Posterior cingulate gyrus (tissue), 11 donors: ENCODE results near the gene CNPY2.
"Not testable (repeated sequence)": the region's sequence is repeated elsewhere in the genome, so short reads cannot be mapped to it uniquely, and the experiment has no call there.

ENCODE experiments used
- DNase-seq, 10 donors: peaks; one replicate each; pipeline versions ENCODE4 v3.0.0 to v3.0.0-alpha.2; 2020 to 2021; ENCODE audit warnings: mixed read lengths in 3 of 10
- intact Hi-C: fragments of 100-400 bp; cut with DNase I; formaldehyde crosslinking; loops from one replicate; pipeline ENCODE4 v1.15.1; 2023

Gene CNPY2

DNA sequence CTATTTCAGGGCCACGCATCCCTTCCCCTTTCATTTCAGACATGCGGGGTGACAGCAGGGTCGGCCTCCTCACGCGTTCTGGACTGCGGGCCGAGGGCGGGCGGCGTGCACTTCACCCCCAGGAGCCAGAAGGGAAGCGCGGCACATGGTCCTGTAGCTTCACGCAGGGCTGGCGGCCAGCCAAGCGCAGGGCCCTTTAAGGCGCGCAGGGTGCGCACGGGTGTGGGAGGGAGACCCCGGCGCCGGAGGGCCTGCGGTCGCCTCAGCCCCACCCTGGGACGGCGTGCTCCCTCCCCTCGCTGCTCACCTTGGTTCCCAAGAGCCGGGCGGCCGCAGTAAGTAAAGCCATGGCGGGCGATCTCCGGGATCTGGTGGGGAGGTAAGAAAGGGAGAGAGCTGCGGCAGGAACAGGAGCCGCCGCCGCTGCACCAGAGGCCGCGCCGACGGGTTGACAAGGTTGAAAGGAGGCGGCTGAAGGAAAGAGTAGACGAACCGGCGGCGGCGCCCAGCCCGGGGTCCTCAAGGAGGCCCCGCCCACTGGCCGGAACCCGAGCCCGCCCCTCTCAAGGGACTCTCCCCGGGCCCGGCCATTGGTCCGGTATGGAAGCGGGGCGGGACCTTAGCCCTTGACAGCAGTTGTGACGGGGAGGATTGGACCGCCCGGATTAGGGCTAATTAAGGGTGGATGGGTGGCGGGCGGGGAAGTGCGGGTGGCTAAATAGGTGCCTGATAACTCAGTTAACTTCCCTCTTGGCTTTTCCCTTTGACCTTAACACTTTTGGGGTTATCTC lies 15.7 kb downstream of the CNPY2 start, which contains the start of gene CS:
Gene CS, minus strand, starts transcription at position 478 of the 791 bp plus-strand sequence. Its CDS starts 129 bp downstream, at position 349.
- intact Hi-C loops: no loop called here

GRCh38 chr12:56299308-56299852 lies 16.4 kb downstream of the CNPY2 start:
- peak in 1 of 10 donors; percentile 79 for DNase-seq
- intact Hi-C loops: no loop called here

More for the DNA sequence above, 15.7 kb downstream of the CNPY2 start, which contains the start of gene CS:
- peak; percentile 97 to 100 (median 99) for DNase-seq

GRCh38 chr12:56298828-56299227 lies 17.0 kb downstream of the CNPY2 start:
- intact Hi-C loops: no loop called here
- DNase-seq: no peak

DNA sequence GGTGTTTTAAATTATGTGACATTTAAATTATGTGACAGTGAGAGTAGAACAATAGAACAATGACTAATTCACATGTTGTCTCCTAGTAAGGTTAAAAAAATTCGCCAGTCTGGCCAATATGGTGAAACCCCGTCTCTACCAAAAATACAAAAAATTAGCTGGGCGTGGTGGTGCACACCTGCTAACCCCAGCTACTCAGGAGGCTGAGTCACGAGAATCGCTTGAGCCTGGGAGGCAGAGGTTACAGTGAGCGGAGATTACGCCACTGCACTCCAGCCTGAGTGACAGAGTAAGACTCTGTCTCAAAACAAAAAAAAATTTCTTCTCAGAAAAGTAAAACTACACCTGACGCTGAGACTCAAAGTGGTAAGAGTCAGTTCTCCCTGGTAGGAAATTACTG lies 18.4 kb downstream of the CNPY2 start:
- DNase-seq: no peak
- intact Hi-C loops: no loop called here

DNA sequence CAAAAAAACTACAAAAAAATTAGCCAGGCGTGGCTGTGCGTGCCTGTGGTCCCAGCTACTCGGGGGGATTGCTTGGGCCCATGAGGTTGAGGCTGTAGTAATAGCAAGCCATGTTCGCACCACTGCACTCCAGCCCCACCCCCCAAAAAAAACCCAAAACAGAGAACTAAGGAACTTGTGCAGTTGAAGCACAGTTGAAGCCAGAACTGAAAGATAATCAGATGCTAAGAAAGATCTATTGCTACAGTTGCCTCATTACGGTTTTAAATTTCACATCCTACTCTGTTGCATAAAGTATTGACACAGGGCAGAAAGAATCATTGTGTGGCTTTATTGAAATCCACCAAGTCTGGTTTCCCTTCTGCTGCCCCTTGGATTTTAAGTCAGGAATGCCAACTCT lies 19.5 kb downstream of the CNPY2 start:
- intact Hi-C loops: no loop called here
- no peak for DNase-seq

GRCh38 chr12:56293795-56294194 lies 22.0 kb downstream of the CNPY2 start:
- no peak for DNase-seq
- intact Hi-C loops: no loop called here

- no peak for DNase-seq
- intact Hi-C loops: no loop called here
Measured at GRCh38 chr12:56288705-56289387, 26.9 kb downstream of the CNPY2 start.

DNA sequence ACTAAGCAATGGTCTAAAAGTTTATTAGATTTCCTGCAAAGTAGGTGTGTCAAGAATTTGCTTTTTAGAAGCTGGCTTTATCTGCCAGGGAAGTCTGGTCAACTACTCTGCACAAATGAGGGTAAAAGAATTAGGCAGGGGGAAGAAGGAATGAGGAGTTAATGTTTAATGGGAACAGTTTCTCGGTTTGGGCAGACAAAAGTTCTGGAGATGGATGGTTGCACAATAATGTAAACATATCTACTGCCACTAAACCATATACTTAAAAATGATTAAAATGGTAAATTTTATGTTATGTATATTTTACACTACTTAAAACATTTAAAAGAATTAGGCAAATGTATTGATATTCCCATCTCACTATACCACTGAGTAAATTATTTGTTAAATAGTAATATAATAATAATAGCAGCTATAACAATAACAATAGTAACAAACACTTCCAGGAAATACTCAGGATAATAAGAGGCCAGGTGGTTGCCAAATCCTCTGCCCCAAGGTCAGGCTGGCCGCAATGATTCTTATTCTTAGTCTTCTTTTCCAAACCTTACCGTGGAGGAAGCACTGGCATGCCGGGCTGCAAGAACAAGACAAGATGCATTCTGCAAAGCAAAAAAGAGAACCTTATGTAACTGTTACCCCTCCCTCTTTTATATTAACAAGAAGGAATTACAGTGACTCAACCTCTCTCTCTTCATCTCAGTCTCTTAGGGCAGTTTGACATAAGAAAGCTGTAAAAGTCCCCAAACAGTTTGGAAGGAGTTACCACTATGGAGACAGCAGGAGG lies 29.6 kb downstream of the CNPY2 start:
- intact Hi-C loops: no loop called here
- DNase-seq: no peak

DNA sequence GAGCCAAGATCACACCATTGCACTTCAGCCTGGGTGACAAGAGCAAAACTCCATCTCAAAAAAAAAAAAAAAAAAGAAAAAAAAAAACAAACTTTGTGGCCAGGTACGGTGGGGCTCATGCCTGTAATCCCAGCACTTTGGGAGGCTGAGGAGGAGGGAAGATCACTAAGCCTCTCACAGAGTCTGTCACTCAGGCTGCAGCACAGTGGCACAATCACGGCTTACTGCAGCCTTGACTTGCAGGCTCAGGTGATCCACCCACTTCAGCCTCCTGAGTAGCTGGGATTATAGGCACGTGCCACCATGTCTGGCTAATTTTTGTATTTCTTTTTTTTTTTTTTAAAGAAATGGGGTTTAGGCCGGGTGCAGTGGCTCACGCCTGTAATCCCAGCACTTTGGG lies 31.5 kb downstream of the CNPY2 start:
- DNase-seq, intact Hi-C loops: not testable (repeated sequence)

DNA sequence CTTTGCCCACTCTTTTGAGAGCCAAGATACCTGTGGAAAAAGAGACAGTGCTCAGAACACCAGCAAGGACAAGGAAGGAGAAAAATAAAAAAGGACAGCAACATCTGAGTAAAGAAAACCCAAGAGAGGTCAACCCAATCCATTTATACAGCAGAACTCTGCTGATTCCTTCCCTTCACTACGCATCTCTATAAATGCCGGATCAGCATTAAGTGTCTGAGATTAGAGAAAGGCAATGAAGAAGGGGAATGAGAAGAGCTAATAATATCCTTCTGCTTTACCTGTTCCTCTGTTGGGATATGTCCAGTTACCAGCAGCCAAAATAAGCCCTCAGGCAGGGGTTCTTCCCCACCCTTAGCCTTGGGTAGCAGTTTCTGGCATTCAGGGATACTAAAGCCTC lies 33.2 kb downstream of the CNPY2 start:
- no peak for DNase-seq
- intact Hi-C loops: no loop called here

GRCh38 chr12:56282030-56282429 lies 33.8 kb downstream of the CNPY2 start:
- intact Hi-C loops: no loop called here
- DNase-seq: no peak

DNA sequence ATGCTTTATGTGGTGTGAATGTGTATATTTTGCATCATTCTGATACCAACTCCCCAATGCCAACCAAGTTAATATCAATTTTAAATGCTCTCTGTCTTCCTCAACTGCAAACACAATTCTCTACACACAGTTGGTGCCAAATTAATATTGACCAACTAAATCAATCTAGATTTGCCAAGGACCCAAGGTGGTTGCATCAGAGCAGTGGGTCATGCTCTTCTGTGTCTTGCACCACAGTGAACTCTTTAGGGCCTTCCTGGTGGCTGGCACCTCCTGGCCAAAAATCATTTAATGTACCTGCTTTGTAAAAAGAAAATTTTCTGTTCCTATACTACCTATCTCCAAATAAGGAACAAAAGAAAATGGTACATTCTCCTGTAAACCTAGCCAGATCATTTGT lies 34.9 kb downstream of the CNPY2 start:
- no peak for DNase-seq
- intact Hi-C loops: no loop called here

DNA sequence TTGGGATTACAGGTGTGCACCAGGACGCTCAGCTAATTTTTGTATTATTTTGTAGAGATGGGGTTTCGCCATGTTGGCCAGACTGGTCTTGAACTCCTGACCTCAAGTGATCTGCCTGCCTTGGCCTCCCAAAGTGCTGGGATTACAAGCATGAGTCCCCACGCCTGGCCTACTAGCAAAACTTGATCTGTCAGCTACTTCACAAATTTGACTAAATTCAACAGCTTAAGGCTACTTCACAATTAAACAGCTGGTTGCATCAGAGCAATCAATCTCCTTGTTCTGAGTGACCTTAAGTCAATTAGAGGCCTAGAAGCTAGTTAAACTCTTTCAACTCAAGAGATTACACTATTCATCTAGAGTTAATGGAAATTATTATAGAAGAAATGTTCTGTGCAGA lies 36.9 kb downstream of the CNPY2 start:
- DNase-seq: no peak
- intact Hi-C loops: no loop called here

DNA sequence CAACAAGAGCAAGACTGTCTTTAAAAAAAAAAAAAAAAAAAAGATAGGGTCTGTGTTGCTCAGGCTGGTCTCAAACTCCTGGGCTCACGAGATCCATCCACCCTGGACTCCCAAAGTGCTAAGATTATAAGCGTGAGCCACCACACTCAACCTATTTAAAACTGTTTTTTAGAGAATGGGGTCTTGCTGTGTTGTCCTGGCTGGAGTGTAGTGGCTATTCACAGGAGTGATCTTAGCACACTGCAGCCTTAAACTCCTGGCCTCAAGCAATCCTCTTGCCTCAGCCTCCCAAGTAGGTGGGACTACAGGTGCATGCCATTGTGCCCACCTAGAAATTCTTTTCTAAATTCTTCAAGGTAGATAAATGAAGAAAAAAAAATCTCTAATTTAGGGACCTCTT lies 41.5 kb downstream of the CNPY2 start:
- no peak for DNase-seq
- intact Hi-C loops: no loop called here

DNA sequence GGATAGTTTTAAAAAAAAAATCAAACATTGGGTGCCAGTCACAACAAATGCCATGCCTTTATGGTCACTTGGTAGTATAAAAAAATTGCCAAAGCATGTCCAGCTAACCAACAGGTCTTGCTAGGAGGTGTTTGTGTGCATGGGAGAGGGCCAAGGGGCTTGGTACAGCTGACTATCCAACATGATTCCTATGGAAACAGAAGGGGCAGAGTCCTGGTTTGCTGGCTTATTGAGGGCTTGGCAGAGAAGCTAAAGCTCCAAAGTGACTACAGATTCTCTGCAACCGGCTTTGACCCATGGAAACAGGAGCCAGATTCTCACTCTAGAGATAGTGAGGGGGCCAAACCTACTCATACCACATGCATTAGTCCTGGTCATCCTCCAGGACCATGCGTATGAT lies 43.3 kb downstream of the CNPY2 start:
- DNase-seq, intact Hi-C loops: not testable (repeated sequence)

DNA sequence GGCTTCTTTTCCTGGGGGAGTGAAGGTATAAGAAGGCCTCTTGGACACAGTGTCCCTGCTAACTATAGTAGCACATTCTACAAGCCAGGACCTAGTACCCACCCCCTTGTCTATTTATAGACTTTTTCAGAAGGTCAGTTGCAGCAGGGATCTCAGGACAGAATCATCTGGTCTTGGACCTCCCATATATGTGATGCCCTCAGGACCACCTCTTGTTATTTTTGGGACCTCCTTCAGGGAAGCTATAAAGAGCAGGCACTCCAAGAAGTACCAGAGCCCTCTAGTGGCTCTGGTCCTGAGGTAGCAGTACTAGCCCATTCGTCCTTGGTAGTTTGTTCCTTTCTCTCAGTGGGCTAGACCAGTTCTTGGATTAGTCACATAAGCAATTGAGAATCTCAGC lies 44.8 kb downstream of the CNPY2 start:
- peak in 1 of 10 donors; percentile 35 for DNase-seq
- intact Hi-C loops: no loop called here

DNA sequence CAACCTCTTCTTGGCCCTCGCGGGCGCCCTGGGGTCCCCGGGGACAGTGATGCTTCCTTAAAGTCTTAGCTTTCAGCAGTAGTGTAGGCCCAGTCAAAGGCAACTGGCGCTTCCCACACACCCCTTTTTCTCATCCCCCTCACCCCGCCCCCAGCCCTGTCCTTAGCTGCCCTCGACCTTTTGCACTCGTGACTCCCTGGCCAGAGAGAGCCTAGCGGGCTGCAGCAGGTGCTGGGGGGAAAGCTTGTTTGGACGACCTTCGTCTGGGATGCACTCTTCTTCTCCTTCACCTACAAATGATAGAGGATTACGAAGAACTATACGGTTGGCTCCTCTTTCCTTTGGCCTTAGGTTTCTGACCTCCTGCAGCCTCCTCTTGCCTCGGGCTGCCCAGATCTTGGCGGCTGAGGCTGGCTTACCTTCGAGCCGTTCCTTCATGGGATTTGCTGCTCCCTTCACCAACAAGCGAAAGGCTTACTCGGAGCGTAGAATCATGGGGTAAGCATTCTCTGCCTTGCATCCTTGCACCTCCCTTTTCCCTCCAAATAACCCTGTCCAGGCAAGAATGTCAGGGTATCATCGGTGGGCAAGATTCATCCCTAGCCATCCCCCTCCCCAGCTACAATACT lies 48.2 kb downstream of the CNPY2 start:
- intact Hi-C loops: no loop called here
- peak in 1 of 10 donors; percentile 40 for DNase-seq

- intact Hi-C loops: no loop called here
- peak; percentile 80 to 98 (median 88) for DNase-seq
Measured at GRCh38 chr12:56266693-56267442, 48.9 kb downstream of the CNPY2 start, which contains the start of gene COQ10A. COQ10A (plus strand) TSS chr12:56266942; CDS start chr12:56267119, 177 bp downstream.

- DNase-seq: peak in 1 of 10 donors; percentile 35
- intact Hi-C loops: not testable (repeated sequence)
Measured at GRCh38 chr12:56266068-56266692, 49.6 kb downstream of the CNPY2 start.
